Activated CD8-positive, alpha-beta memory T cell treated with anti-CD3 and anti-CD28 coated beads, Interleukin-2, amount 50 U/mL, for 4 hours (primary cell): ENCODE measurements around the gene STK32A.
"Not testable (repeated sequence)": the region's sequence is repeated elsewhere in the genome, so short reads cannot be mapped to it uniquely, and the experiment has no call there.

Source experiments
- DNase-seq: peaks from one replicate; pipeline ENCODE4 v3.0.0-alpha.2; 2020

STK32A gene

GRCh38 chr5:147234825-147235635, at the start of gene STK32A:
Gene STK32A, plus strand, starts transcription at chr5:147235026. Its CDS starts 4,609 bp downstream, at chr5:147239635.
- no peak for DNase-seq

GRCh38 chr5:147187099-147187540, 47.7 kb upstream of the STK32A start:
- no peak for DNase-seq

DNA sequence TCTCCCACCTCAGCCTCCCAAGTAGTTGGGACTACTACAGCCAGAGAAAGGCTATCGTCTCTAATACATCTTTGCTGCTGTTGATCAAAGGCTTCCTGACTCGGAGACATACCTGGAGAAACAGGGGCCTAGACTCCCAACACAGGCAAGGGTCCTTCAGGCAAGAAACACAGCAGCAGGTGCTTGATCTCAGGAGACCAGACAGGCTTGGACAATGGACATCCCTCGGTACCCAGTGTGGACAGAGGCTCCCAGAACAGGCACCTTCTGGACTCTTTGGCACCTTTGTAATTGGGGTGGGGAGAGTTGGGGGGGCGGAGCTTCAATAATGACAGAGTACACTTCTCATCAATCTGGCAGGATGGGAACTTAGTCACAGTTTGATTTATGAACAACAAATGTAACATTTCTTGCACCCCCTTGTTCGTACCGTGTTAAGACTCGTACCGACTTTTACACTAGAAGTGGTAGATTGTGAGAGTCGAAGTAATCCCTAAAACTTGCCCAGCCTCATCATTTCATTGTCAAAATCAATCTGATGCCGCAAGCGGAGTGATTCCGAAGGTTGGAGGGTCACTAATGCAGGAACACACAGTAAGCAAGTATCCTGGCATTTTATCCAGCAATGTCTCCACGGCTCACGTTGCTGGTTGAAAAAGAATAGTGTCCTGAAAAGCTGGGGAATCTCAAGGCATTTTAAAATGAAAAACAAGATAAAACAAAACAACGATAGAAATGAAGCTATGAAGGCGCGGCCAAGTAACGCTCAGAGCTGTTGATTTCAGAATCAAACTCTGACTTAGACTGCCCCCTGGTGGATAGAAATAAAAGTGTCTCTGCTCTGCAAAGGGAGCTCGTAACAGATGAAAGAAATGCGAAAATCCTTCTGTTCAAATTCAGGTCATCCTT, 46.4 kb upstream of the STK32A start:
- DNase-seq, result peak; percentile 19

- DNase-seq, result no peak
Measured at GRCh38 chr5:147189109-147189424, 45.8 kb upstream of the STK32A start.

DNA sequence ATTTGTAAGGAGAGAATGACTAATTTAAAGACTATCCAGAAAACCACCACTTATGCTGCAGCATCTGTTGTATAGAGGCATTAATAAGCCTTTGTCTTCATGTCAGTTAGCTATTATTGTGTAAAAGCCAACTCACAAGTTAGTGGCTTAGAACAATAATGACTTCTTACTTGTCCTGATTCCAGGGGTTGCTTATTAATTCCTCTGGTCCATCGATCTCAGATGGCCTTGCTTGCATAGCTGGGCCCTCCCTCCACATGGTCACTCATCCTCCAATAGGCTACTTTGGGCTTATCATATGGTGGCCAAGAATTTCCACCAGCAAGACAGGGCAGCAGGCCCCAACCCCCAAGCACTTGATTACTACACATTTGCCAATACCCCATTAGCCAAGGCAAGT, 44.5 kb upstream of the STK32A start:
- no peak for DNase-seq

- no peak for DNase-seq
Measured at GRCh38 chr5:147193123-147193522, 41.7 kb upstream of the STK32A start.

DNA sequence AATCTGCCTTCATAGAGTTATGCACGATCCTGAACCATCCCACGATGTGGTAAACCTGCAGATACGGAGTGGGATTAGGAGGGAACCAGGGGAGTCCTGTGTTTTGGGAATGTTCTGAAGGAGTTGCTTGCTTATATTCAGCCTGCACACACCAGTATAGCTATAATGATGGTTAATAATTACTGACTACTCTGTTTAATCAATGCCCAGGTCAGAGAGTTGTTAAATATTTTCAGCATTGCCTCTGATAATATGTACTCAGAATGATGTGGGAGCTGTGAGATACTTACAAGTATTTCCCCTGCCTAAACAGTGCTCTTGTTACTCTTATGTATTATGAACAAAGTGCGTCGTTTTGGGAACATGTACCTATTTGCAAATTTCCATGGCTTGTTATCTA, 34.8 kb upstream of the STK32A start:
- DNase-seq, result no peak

GRCh38 chr5:147203213-147203612, 31.6 kb upstream of the STK32A start:
- DNase-seq, result no peak

GRCh38 chr5:147204576-147204975, 30.2 kb upstream of the STK32A start:
- DNase-seq, result no peak

DNA sequence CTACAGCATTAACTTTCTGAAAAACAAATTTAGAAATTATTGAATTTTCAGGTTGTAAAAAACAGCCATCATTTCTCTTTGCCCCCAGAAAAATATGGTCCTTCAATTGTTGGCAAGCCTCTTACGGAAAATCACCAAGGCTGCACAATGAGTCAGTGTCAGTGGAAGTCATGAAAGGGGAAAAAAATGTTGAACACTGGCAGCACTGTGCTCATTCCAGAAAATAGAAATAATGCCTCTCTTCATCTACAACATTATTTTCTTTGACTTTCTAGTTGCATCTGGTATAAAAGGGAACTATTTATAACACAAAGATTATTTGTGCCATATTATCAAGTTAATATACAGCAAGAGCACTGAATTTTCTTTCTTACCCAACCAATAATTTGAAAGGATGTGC, 26.7 kb upstream of the STK32A start:
- no peak for DNase-seq

GRCh38 chr5:147216552-147217154, 18.2 kb upstream of the STK32A start:
- no peak for DNase-seq

- DNase-seq, result no peak
Measured at GRCh38 chr5:147223343-147223742, 11.5 kb upstream of the STK32A start.

DNA sequence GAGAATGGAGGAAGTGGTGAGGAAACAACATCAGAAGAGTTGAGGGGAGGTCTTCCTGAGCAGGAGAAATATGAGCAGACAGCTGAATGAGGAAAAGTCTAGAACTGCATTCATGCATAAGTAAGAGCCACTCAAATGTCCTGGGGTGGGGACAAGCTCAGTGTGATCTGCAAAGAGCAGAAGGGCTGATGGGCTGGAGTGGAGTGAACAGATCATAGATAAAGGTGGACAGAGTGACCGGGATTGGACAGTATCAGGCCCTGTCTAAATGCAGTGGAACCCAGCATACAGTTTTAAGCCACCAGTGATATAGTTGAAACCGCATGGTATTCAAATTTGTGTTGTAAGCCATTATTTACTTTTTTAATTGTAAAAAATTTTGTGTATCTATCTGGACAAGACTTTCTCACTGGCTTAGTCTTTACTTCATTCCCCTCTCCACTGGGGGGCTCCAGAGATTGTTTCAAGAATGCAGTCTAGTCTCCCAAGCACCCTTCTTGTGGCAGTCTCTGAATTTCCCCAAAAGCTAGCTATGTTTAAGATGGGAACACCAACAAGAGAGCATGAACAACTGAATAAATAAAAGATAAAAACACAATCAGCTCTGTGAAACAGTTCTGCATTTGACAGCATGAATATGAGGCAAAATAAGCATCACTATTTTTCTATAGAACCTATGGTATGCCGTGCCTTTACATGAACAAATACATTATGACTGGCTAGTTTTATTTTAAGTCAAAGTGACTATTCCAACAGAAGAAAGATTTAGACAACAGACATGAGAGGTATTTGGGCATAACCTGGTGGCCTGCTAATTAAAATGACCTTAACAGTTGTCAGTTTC, 10.7 kb upstream of the STK32A start:
- DNase-seq, result no peak

GRCh38 chr5:147225938-147226337, 8.9 kb upstream of the STK32A start:
- no peak for DNase-seq

DNA sequence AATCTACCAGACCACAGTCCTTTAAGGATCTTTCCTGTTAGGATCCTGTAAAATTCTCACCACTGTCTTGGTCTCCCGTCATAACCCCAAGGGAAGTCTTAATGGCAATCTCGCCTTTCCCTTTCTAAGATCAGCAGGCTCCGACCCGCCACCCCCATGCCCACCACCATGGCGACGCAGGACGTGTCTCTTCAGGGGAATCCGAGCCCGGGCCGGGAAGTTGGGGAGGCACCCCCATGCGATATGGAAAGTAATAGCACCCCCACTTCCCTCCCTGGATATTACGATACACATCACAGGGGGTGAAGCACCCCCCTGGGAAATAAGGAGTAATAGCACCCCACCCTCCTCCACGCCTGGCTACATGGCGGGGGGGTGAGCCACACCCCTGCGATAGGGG, 8.3 kb upstream of the STK32A start:
- no peak for DNase-seq

- no peak for DNase-seq
Measured at GRCh38 chr5:147234239-147234824, 494 bp upstream of the STK32A start.

- no peak for DNase-seq
Measured at GRCh38 chr5:147240266-147240985, 5.6 kb downstream of the STK32A start.

GRCh38 chr5:147243238-147243637, 8.4 kb downstream of the STK32A start:
- DNase-seq, result not testable (repeated sequence)

DNA sequence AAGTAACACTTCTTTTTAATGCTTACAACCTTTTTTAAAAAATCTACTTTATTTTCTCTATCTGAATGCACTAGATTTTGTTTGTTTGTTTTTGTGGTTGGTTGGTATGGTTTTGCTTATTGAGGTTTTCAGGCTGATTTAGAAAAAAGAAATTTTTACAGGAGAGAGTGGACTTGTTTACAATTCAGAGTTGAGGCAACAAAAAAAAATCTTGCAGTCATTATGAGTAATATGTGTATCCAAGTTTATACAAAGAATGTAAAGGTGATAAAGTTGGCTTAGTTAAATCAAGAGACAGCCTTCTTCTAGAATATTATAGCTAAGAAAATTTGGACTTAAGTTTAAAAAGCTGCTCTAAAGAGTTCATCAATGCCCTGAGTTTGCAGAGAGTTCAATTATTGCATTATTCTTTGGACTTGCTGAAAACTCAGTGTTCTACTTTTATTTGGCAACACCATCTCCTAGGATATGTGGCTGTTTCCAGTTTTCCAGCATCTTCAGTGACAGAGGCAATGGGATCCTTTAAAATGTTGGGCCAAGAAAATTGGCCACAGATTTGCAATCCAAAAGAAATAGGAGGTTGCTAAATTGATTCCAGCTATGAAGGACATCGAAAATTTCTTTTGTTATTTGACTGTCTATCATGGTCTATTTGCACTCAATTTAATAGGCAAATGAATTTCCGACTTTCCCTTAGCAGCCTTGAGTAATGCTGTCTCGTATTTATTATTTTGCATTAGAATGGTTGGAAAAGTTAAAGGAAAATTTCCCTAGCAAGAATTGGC, 10.7 kb downstream of the STK32A start:
- DNase-seq, result no peak

GRCh38 chr5:147248561-147248960, 13.7 kb downstream of the STK32A start:
- no peak for DNase-seq

DNA sequence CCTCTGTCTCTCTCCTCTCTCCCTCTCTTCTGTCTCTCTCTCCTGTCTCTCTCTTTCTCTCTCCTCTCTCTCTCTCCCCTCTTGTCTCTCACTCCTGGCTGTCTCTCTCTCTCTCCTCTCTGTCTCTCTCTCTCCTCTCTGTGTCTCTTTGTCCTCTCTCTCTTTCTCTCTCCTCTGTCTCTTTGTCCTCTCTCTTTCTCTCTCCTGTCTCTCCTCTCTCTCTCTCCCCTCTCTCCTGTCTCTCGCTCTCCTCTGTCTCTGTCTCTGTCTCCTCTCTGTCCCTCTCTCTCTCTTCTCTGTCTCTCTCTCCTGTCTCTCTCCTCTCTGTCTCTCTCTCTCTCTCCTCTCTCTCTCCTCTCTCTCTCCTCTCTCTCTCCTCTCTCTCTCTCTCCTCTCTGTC, 25.0 kb downstream of the STK32A start:
- no peak for DNase-seq
